Hepatocyte (in vitro differentiated cells): ENCODE data around the gene DNAJC2.

Source experiments
- CTCF ChIP-seq: fragments of 200-600 bp; sonication (generic); IDR thresholded peaks from 2 replicates; pipeline ENCODE4 v1.5.1; 2016; ENCODE audit warnings: antibody characterized with exemption, mild to moderate bottlenecking; ENCODE audit not compliant: poor library complexity
- EZH2 ChIP-seq: fragments of 200-600 bp; sonication (generic); IDR thresholded peaks from 2 replicates; pipeline ENCODE4 v1.6.1; 2016; ENCODE audit warnings: antibody characterized with exemption, mild to moderate bottlenecking, borderline replicate concordance
- EZH2phosphoT487 ChIP-seq: fragments of 200-600 bp; sonication (generic); IDR thresholded peaks from one replicate; pipeline ENCODE4 v1.6.1; 2018; ENCODE audit warnings: antibody characterized with exemption, mild to moderate bottlenecking, low read depth, moderate library complexity; ENCODE audit not compliant: unreplicated experiment, severe bottlenecking

GRCh38 chr7:103296901-103297836, 47.4 kb downstream of the DNAJC2 start, which contains the start of gene PMPCB:
- TF ChIP-seq CTCF (peak; percentile 90), EZH2 (no peak), EZH2phosphoT487 (no peak)
